HEK293 (cell line): ENCODE measurements around the gene SEPTIN5.

Experiments
- BCL11A ChIP-seq: fragments of 450-650 bp; formaldehyde crosslinking; IDR thresholded peaks from 2 replicates; pipeline ENCODE4 v1.5.1; 2016; ENCODE audit warnings: low read depth, missing biosample characterization, missing genetic modification characterization
- TCF7L2 ChIP-seq: IDR thresholded peaks from 2 replicates; pipeline ENCODE4 v1.6.1; 2011; ENCODE audit warnings: low read depth, mild to moderate bottlenecking, inconsistent platforms, low read length, moderate library complexity, borderline replicate concordance
- ZNF274 ChIP-seq, 2 experiments: fragments of 200-500 bp in 1 of 2; fragments of 450-650 bp in 1 of 2; sonication (Bioruptor generic) in 1 of 2; formaldehyde crosslinking in 1 of 2; IDR thresholded peaks; 2 replicates each; pipeline versions ENCODE4 v1.5.1 to v1.6.1; 2014 to 2016; ENCODE audit warnings: borderline replicate concordance in 1 of 2, inconsistent platforms in 1 of 2, low read length in 1 of 2, missing biosample characterization in 1 of 2, missing genetic modification characterization in 1 of 2
- ZNF292 ChIP-seq: fragments of 450-650 bp; formaldehyde crosslinking; IDR thresholded peaks from 2 replicates; pipeline ENCODE4 v1.5.1; 2016; ENCODE audit warnings: low read depth, missing biosample characterization, missing genetic modification characterization, borderline replicate concordance
- TF ChIP-seq, protein P1 (sequence below): fragments of 450-650 bp; formaldehyde crosslinking; IDR thresholded peaks from 2 replicates; pipeline ENCODE4 v1.5.1; 2016; ENCODE audit warnings: missing biosample characterization, missing genetic modification characterization
- TF ChIP-seq, protein P2 (sequence below): fragments of 450-650 bp; formaldehyde crosslinking; IDR thresholded peaks from 2 replicates; pipeline ENCODE4 v1.5.1; 2016; ENCODE audit warnings: missing biosample characterization, missing genetic modification characterization, low read depth

GRCh38 chr22:19721330-19722177 lies 7.3 kb downstream of the SEPTIN5 start:
- no peak for TF ChIP-seq TCF7L2
- TF ChIP-seq, protein P1, sequence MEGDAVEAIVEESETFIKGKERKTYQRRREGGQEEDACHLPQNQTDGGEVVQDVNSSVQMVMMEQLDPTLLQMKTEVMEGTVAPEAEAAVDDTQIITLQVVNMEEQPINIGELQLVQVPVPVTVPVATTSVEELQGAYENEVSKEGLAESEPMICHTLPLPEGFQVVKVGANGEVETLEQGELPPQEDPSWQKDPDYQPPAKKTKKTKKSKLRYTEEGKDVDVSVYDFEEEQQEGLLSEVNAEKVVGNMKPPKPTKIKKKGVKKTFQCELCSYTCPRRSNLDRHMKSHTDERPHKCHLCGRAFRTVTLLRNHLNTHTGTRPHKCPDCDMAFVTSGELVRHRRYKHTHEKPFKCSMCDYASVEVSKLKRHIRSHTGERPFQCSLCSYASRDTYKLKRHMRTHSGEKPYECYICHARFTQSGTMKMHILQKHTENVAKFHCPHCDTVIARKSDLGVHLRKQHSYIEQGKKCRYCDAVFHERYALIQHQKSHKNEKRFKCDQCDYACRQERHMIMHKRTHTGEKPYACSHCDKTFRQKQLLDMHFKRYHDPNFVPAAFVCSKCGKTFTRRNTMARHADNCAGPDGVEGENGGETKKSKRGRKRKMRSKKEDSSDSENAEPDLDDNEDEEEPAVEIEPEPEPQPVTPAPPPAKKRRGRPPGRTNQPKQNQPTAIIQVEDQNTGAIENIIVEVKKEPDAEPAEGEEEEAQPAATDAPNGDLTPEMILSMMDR, result no peak
- TF ChIP-seq BCL11A, result no peak
- TF ChIP-seq, protein P2, sequence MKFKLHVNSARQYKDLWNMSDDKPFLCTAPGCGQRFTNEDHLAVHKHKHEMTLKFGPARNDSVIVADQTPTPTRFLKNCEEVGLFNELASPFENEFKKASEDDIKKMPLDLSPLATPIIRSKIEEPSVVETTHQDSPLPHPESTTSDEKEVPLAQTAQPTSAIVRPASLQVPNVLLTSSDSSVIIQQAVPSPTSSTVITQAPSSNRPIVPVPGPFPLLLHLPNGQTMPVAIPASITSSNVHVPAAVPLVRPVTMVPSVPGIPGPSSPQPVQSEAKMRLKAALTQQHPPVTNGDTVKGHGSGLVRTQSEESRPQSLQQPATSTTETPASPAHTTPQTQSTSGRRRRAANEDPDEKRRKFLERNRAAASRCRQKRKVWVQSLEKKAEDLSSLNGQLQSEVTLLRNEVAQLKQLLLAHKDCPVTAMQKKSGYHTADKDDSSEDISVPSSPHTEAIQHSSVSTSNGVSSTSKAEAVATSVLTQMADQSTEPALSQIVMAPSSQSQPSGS (tag by site-specific recombination), result no peak
- no peak for TF ChIP-seq ZNF292 (tag by site-specific recombination)
- no peak for TF ChIP-seq ZNF274 (IDR thresholded peaks at IDR 0.05; ENCODE audit: low read length)
- TF ChIP-seq ZNF274 (tag by site-specific recombination; IDR thresholded peaks at IDR 0.05; ENCODE audit: borderline replicate concordance), result no peak
